RWPE2 (cell line): ENCODE measurements around the gene STIM1.

Experiments used
- ATAC-seq: fragments of 200-7000 bp; cut with Tn5 transposase; 3 replicates; pipeline ENCODE4 v1.9.1; 2021; ENCODE audit warnings: low read depth
- DNase-seq: peaks from one replicate; pipeline ENCODE4 v3.0.0-alpha.2; 2020; ENCODE audit warnings: low spot score
- H3K27ac ChIP-seq: fragments of 450-650 bp; 2 replicates; pipeline ENCODE4 v1.5.1; 2017; ENCODE audit warnings: mild to moderate bottlenecking; ENCODE audit not compliant: poor library complexity, severe bottlenecking
- H3K27me3 ChIP-seq: fragments of 250-450 bp; sonication (Bioruptor Pico); 2 replicates; pipeline ENCODE4 v1.5.1; 2021; ENCODE audit warnings: mild to moderate bottlenecking, moderate library complexity; ENCODE audit not compliant: insufficient read depth, poor library complexity, severe bottlenecking
- H3K36me3 ChIP-seq: fragments of 250-450 bp; sonication (Bioruptor Pico); 2 replicates; pipeline ENCODE4 v1.5.1; 2020; ENCODE audit warnings: low read depth, mild to moderate bottlenecking, moderate library complexity
- H3K4me1 ChIP-seq: fragments of 250-450 bp; sonication (Bioruptor Pico); 2 replicates; pipeline ENCODE4 v1.5.1; 2021; ENCODE audit warnings: mild to moderate bottlenecking, moderate library complexity; ENCODE audit not compliant: insufficient read depth, poor library complexity, severe bottlenecking
- H3K4me3 ChIP-seq: fragments of 250-450 bp; sonication (Bioruptor Pico); 2 replicates; pipeline ENCODE4 v1.5.1; 2021; ENCODE audit warnings: mild to moderate bottlenecking, moderate library complexity; ENCODE audit not compliant: severe bottlenecking
- H3K9me3 ChIP-seq: fragments of 250-450 bp; sonication (Bioruptor Pico); 2 replicates; pipeline ENCODE4 v1.5.1; 2021; ENCODE audit warnings: mild to moderate bottlenecking, moderate library complexity; ENCODE audit not compliant: severe bottlenecking
- CTCF ChIP-seq: fragments of 450-650 bp; IDR thresholded peaks from one replicate; pipeline ENCODE4 v1.5.1; 2017; ENCODE audit warnings: mild to moderate bottlenecking, moderate library complexity; ENCODE audit not compliant: poor library complexity, severe bottlenecking

Gene STIM1

DNA sequence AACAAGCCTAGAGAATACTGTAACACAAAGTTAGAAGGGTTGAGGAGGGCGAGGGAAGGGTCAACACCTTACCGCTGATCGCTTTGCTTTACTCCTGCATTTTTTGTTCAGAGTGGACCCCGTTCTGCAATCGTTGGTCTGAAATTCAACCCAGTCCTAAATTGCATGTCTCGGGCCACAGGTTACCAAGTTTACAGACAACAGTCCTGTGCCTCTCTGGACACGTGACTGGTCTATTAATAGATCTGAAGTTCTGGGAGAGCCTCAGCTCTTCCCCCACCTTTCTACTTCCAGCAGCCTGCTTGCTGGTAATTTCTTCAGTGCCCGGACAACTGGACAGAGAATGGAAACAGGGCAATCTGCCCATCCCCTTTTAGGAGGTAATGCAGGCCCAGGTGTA is 74.2 kb downstream of the STIM1 start:
- Histone ChIP-seq H3K9me3 (no peaks in the 10 kb centered on the region), H3K27ac (no peak overlapping the region), H3K27me3 (no peaks in the 10 kb centered on the region), H3K4me3 (no peak overlapping the region), H3K36me3 (no peaks in the 10 kb centered on the region), H3K4me1 (no peaks in the 10 kb centered on the region)
- no peak for ATAC-seq
- no peak for DNase-seq
- no peak for TF ChIP-seq CTCF

DNA sequence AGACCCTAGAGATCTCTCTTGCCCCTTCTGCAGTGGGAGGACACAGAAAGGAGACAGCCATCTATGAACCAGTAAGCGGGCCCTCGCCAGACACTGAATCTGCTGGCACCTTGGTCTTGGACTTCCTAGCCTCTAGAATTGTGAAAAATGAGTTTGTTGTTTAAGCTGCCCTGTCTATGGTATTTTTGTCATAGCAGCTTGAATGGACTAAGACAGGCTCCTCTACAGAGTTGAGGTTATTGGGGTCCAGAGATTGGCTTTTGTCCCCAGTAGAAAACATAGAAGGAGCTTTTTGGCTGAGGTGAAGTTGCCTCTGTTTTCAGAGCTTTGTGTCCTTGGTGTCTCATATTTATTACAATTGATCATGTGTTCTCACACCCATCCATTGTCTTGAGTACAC is 77.2 kb downstream of the STIM1 start:
- H3K4me3 ChIP-seq, result no peak overlapping the region
- no peak for ATAC-seq
- no peak for DNase-seq
- no peak overlapping the region for H3K27ac ChIP-seq
- no peaks in the 10 kb centered on the region for H3K27me3 ChIP-seq
- no peaks in the 10 kb centered on the region for H3K36me3 ChIP-seq
- no peaks in the 10 kb centered on the region for H3K9me3 ChIP-seq
- TF ChIP-seq CTCF, result no peak
- no peaks in the 10 kb centered on the region for H3K4me1 ChIP-seq

GRCh38 chr11:3933165-3933628 is 77.7 kb downstream of the STIM1 start:
- Histone ChIP-seq H3K4me3 (no peak overlapping the region), H3K9me3 (no peaks in the 10 kb centered on the region), H3K4me1 (no peaks in the 10 kb centered on the region), H3K27me3 (no peaks in the 10 kb centered on the region), H3K27ac (no peak overlapping the region), H3K36me3 (no peaks in the 10 kb centered on the region)
- no peak for DNase-seq
- no peak for ATAC-seq
- no peak for TF ChIP-seq CTCF

DNA sequence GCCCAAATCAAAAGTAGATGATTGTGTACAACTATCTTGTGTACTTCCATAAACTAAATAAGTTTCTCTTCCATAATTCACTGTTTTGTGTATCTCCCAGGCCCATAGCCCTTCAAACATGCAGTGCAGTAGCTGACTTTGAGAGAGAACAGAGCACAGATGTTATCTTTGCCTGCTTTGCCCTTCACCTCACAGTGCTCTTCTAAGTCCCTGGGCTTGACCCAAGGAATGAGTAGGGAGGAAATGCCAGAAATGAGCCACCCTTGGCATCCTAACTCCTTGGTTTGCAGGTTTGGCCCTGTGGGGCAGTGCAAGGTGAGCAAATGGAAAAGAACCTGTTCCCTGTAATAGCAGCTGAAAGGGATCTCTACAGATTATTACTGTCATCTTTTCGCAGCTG is 79.2 kb downstream of the STIM1 start:
- no peak overlapping the region for H3K4me3 ChIP-seq
- ATAC-seq, result no peak
- H3K9me3 ChIP-seq, result no peaks in the 10 kb centered on the region
- TF ChIP-seq CTCF, result no peak
- H3K36me3 ChIP-seq, result no peaks in the 10 kb centered on the region
- no peak for DNase-seq
- no peaks in the 10 kb centered on the region for H3K27me3 ChIP-seq
- H3K27ac ChIP-seq, result no peak overlapping the region
- H3K4me1 ChIP-seq, result no peaks in the 10 kb centered on the region

- Histone ChIP-seq H3K4me1 (no peaks in the 10 kb centered on the region), H3K36me3 (no peaks in the 10 kb centered on the region), H3K27ac (no peak overlapping the region), H3K4me3 (no peak overlapping the region), H3K9me3 (no peaks in the 10 kb centered on the region), H3K27me3 (no peaks in the 10 kb centered on the region)
- ATAC-seq (no peak), DNase-seq (no peak)
- no peak for TF ChIP-seq CTCF
Measured at GRCh38 chr11:3936517-3936916, 81.1 kb downstream of the STIM1 start.
